OCI-LY1 (cell line): Measurements from ENCODE around the gene PTPRZ1.

ENCODE experiments used
- H2AFZ ChIP-seq: fragments of 200-600 bp; sonication (generic), shearing (Covaris generic); 2 replicates; pipeline ENCODE4 v1.6.0; 2014; ENCODE audit warnings: antibody characterized with exemption, mild to moderate bottlenecking, low read length
- H3F3A ChIP-seq: fragments of 200-600 bp; sonication (generic), shearing (Covaris generic); 2 replicates; pipeline ENCODE4 v1.6.0; 2014; ENCODE audit warnings: mild to moderate bottlenecking, antibody characterized with exemption, low read length, moderate library complexity; ENCODE audit not compliant: insufficient read depth
- H3K27ac ChIP-seq: fragments of 200-600 bp; sonication (generic); 2 replicates; pipeline ENCODE4 v1.5.1; 2014; ENCODE audit warnings: low read length, mixed run types, mild to moderate bottlenecking, low read depth; ENCODE audit not compliant: poor library complexity, severe bottlenecking
- H3K27me3 ChIP-seq: fragments of 200-600 bp; sonication (generic); 2 replicates; pipeline ENCODE4 v1.6.0; 2014; ENCODE audit warnings: antibody characterized with exemption, mild to moderate bottlenecking, low read length, moderate library complexity; ENCODE audit not compliant: insufficient read depth
- H3K36me3 ChIP-seq: fragments of 200-600 bp; sonication (generic); 2 replicates; pipeline ENCODE4 v1.6.1; 2014; ENCODE audit warnings: mild to moderate bottlenecking, antibody characterized with exemption, low read length, moderate library complexity, mixed read lengths; ENCODE audit not compliant: insufficient read depth
- H3K4me1 ChIP-seq: fragments of 200-600 bp; sonication (generic); 2 replicates; pipeline ENCODE4 v1.5.1; 2014; ENCODE audit warnings: mild to moderate bottlenecking, low read length, moderate library complexity; ENCODE audit not compliant: insufficient read depth, severe bottlenecking
- H3K4me2 ChIP-seq: fragments of 200-600 bp; sonication (generic), shearing (Covaris generic); 2 replicates; pipeline ENCODE4 v1.6.1; 2014; ENCODE audit warnings: low read length
- H3K4me3 ChIP-seq: fragments of 200-600 bp; sonication (generic); 2 replicates; pipeline ENCODE4 v1.5.1; 2014; ENCODE audit warnings: low read length, low read depth, mild to moderate bottlenecking, mixed read lengths; ENCODE audit not compliant: poor library complexity, severe bottlenecking
- H3K79me2 ChIP-seq: fragments of 200-600 bp; shearing (Covaris generic); 2 replicates; pipeline ENCODE4 v1.6.1; 2016; ENCODE audit warnings: mixed run types, low read length, mixed read lengths; ENCODE audit not compliant: insufficient read depth
- H3K9ac ChIP-seq: fragments of 200-600 bp; sonication (generic), shearing (Covaris generic); 2 replicates; pipeline ENCODE4 v1.6.1; 2014; ENCODE audit warnings: mild to moderate bottlenecking, low read length, mixed read lengths
- H3K9me2 ChIP-seq: fragments of 200-600 bp; sonication (generic), shearing (Covaris generic); 2 replicates; pipeline ENCODE4 v1.6.1; 2014; ENCODE audit warnings: low read depth, mild to moderate bottlenecking, low read length, mixed read lengths
- H3K9me3 ChIP-seq: fragments of 200-600 bp; shearing (Covaris generic); 2 replicates; pipeline ENCODE4 v1.6.1; 2014; ENCODE audit warnings: low read length, mixed read lengths
- H4K20me1 ChIP-seq: fragments of 200-600 bp; sonication (generic), shearing (Covaris generic); 2 replicates; pipeline ENCODE4 v1.6.0; 2016; ENCODE audit warnings: mild to moderate bottlenecking, low read length; ENCODE audit not compliant: insufficient read depth
- CTCF ChIP-seq: fragments of 200-600 bp; sonication (generic), shearing (Covaris generic); IDR thresholded peaks from 2 replicates; pipeline ENCODE4 v1.5.1; 2017; ENCODE audit warnings: mild to moderate bottlenecking, antibody characterized with exemption, low read length, moderate library complexity, mixed read lengths
- EZH2 ChIP-seq: fragments of 200-600 bp; sonication (generic), shearing (Covaris generic); IDR thresholded peaks from 2 replicates; pipeline ENCODE4 v1.8.0; 2017; ENCODE audit warnings: borderline replicate concordance, mixed run types, mild to moderate bottlenecking, antibody characterized with exemption, low read length, moderate library complexity, mixed read lengths

The PTPRZ1 gene

DNA sequence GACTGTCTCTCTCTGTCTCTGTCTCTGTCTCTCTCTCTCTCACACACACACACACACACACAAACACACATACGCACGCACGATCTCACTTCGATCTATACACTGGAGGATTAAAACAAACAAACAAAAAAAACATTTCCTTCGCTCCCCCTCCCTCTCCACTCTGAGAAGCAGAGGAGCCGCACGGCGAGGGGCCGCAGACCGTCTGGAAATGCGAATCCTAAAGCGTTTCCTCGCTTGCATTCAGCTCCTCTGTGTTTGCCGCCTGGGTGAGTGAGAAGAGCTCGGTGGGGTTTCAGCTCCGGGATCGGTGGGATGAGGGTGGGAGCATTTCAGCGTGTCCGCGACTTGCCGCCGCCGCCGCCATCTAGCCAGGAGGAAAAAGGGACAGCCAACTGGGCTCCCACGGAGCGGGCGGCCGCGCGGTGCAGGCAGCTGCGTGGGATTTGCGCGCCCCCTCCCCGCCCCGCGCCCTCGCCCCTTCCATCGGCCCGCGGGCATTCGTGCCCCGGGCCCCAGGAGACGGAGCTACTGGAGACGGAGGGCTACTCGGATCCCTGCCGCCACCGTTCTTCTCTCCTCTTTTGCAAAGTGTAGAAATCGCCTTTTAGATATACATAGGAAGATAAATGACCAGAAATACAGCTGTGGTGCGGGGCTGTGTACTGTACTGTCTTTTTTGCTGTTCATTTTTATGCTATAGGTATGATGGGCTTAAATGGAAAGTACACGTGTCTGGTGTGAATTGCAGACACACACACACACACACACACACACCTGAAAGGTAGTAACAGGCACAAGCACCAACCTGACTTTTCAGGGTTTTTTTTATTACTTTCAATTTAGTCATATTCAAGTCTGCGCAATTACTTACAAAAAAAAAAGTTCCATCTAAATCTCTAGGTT, 581 bp downstream of the PTPRZ1 start:
- no peaks in the 10 kb centered on the region for H3F3A ChIP-seq
- H3K4me3 ChIP-seq = no peak overlapping the region
- H2AFZ ChIP-seq = no peak overlapping the region
- no peak overlapping the region for H3K4me2 ChIP-seq
- H3K79me2 ChIP-seq = no peaks in the 10 kb centered on the region
- TF ChIP-seq CTCF (no peak), EZH2 (no peak)
- H3K9me2 ChIP-seq = no peaks in the 10 kb centered on the region
- H3K4me1 ChIP-seq = no peaks in the 10 kb centered on the region
- H4K20me1 ChIP-seq = no peaks in the 10 kb centered on the region
- H3K27me3 ChIP-seq = no peaks in the 10 kb centered on the region; the same call in 1 of the 2 replicates
- no peak overlapping the region for H3K9ac ChIP-seq
- H3K27ac ChIP-seq = no peak overlapping the region
- H3K36me3 ChIP-seq = no peaks in the 10 kb centered on the region
- no peaks in the 10 kb centered on the region for H3K9me3 ChIP-seq

DNA sequence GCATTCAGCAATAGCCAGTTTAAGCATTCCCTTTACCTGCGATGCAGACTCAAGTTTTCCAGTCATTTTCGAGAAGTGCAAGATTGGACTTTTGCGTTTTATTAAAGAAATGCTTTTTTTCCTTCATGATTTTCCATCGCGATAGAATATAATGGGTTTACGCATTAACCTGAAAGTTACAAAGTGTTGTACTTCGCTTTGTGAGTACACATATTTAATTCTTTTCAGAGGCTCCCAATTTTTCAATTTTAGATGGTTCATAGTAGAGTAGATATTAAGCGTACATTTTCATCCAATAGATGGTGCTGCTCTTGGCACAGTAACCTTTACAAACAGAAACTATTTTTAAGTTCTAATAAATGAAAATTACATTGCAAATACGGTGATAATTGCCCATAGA, 1.3 kb downstream of the PTPRZ1 start:
- no peaks in the 10 kb centered on the region for H3K36me3 ChIP-seq
- no peak overlapping the region for H3K4me3 ChIP-seq
- no peak overlapping the region for H2AFZ ChIP-seq
- H3K4me1 ChIP-seq = no peaks in the 10 kb centered on the region
- H3K27ac ChIP-seq = no peak overlapping the region
- no peaks in the 10 kb centered on the region for H3K9me2 ChIP-seq
- no peaks in the 10 kb centered on the region; the same call in 1 of the 2 replicates for H3K27me3 ChIP-seq
- no peaks in the 10 kb centered on the region for H4K20me1 ChIP-seq
- no peaks in the 10 kb centered on the region for H3K79me2 ChIP-seq
- H3K4me2 ChIP-seq = no peak overlapping the region
- no peak overlapping the region for H3K9ac ChIP-seq
- no peaks in the 10 kb centered on the region for H3K9me3 ChIP-seq
- H3F3A ChIP-seq = no peaks in the 10 kb centered on the region
- TF ChIP-seq CTCF (no peak), EZH2 (no peak)

GRCh38 chr7:121875203-121875602, 2.2 kb downstream of the PTPRZ1 start:
- H3K79me2 ChIP-seq = no peaks in the 10 kb centered on the region
- H3K4me3 ChIP-seq = no peak overlapping the region
- no peaks in the 10 kb centered on the region for H4K20me1 ChIP-seq
- H3K36me3 ChIP-seq = no peaks in the 10 kb centered on the region
- H3F3A ChIP-seq = no peaks in the 10 kb centered on the region
- no peak overlapping the region for H3K27ac ChIP-seq
- no peaks in the 10 kb centered on the region for H3K9me2 ChIP-seq
- H3K27me3 ChIP-seq = no peaks in the 10 kb centered on the region; the same call in 1 of the 2 replicates
- no peaks in the 10 kb centered on the region for H3K9me3 ChIP-seq
- H3K9ac ChIP-seq = no peak overlapping the region
- H2AFZ ChIP-seq = no peak overlapping the region
- H3K4me2 ChIP-seq = no peak overlapping the region
- TF ChIP-seq EZH2 = no peak
- TF ChIP-seq CTCF = no peak
- no peaks in the 10 kb centered on the region for H3K4me1 ChIP-seq
